Prostate gland (tissue), 2 donors: ENCODE results near the gene ITM2C. TPM values are rescaled to one million over a fixed set of nuclear protein-coding genes. Genes with fewer than 3 reads are reported as not detected.

ENCODE experiments used
- DNase-seq: peaks from one replicate; pipeline ENCODE4 v3.0.0-alpha.2; 2019; ENCODE audit warnings: low spot score
- H3K27ac ChIP-seq, 2 donors: fragments of 200-600 bp; sonication (generic); 2 replicates each; pipeline ENCODE4 v1.5.1; 2017 to 2019
- H3K27me3 ChIP-seq: fragments of 200-600 bp; sonication (generic); replicated peaks from 2 replicates; pipeline ENCODE4 v1.5.1; 2019; ENCODE audit not compliant: insufficient read depth
- H3K36me3 ChIP-seq, 2 donors: fragments of 200-600 bp; sonication (generic); 1 replicate in 1 of 2; 2 replicates in 1 of 2; pipeline versions ENCODE4 v1.5.1 to v1.8.1; 2017 to 2019
- H3K4me1 ChIP-seq: fragments of 200-600 bp; sonication (generic); replicated peaks from 2 replicates; pipeline ENCODE4 v1.5.1; 2019
- H3K4me3 ChIP-seq, 2 donors: fragments of 200-600 bp; sonication (generic); 2 replicates each; pipeline ENCODE4 v1.5.1; 2017 to 2019
- H3K9me3 ChIP-seq: fragments of 200-600 bp; sonication (generic); 2 replicates; pipeline ENCODE4 v1.5.1; 2017
- POLR2A ChIP-seq: fragments of 450-650 bp; IDR thresholded peaks from one replicate; pipeline ENCODE4 v1.6.1; 2016; ENCODE audit warnings: antibody characterized with exemption, mild to moderate bottlenecking
- POLR2AphosphoS5 ChIP-seq: sonication (generic); formaldehyde crosslinking; IDR thresholded peaks from one replicate; pipeline ENCODE4 v1.6.1; 2017; ENCODE audit warnings: antibody characterized with exemption
- WGBS: methylation state at CpG from one replicate; pipeline ENCODE4 v1.1.5; 2018; 5-methylcytosine and 5-hydroxymethylcytosine counted together
- intact Hi-C: fragments of 100-400 bp; cut with DNase I; formaldehyde crosslinking; loops from one replicate; pipeline ENCODE4 v1.14.2; 2022
- total RNA-seq, 2 donors: library from RNA; depleted of rRNA; stranded (reverse); fragments of >200 nt; gene quantifications; one replicate each; pipeline ENCODE4 v1.1.0, GENCODE V29; 2016
- TF ChIP-seq, protein P1 (sequence below), 4 experiments: fragments of 200-600 bp in 2 of 4; fragments of 450-650 bp in 2 of 4; sonication (generic) in 2 of 4; IDR thresholded peaks; 1 replicate in 3 of 4; 2 replicates in 1 of 4; pipeline ENCODE4 v1.5.1; 2016 to 2019; ENCODE audit warnings: antibody characterized with exemption in 4 of 4, mild to moderate bottlenecking in 2 of 4, moderate library complexity in 2 of 4

Gene ITM2C
- total RNA-seq, 2 donors from 2014 or later = 104 to 137 TPM

DNA sequence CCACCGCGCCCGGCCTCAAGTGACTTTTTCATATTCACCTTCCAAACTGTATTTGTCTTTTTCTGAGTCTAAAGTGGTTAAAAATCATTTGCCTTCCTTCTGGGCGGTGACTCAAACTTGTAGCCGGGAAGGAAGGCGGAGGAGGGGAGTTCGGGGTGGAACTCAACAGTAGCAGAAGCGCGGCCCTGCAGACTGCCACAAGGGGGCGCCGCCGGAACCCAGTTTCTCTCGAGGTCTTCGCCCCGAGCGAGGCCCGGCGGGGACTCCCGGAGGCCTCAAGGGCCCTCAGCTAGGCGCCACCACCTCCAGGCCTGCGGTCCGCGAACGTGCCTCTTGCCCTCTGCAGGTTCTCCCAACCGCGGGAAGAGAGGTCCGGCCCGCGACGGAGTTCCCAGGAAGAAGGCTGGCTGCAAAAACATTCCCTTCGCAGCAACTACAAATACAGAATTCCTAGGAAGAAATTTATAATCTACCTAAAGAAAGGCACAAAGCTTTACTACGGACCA lies 16.8 kb upstream of the ITM2C start:
- H3K9me3 ChIP-seq = no peaks in the 10 kb centered on the region
- H3K27me3 ChIP-seq = no peaks in the 10 kb centered on the region
- no peaks in the 10 kb centered on the region for H3K4me1 ChIP-seq
- H3K27ac ChIP-seq = no peak overlapping the region
- H3K4me3 ChIP-seq = no peak overlapping the region
- H3K36me3 ChIP-seq = no peaks in the 10 kb centered on the region
- DNase-seq = peak; percentile 71
- intact Hi-C loops = loop anchor here (1.0 kb wide), 1 partner anchor 139 kb away; no protein-coding TSS in a partner anchor
- no peak for TF ChIP-seq POLR2A
- TF ChIP-seq, protein P1, sequence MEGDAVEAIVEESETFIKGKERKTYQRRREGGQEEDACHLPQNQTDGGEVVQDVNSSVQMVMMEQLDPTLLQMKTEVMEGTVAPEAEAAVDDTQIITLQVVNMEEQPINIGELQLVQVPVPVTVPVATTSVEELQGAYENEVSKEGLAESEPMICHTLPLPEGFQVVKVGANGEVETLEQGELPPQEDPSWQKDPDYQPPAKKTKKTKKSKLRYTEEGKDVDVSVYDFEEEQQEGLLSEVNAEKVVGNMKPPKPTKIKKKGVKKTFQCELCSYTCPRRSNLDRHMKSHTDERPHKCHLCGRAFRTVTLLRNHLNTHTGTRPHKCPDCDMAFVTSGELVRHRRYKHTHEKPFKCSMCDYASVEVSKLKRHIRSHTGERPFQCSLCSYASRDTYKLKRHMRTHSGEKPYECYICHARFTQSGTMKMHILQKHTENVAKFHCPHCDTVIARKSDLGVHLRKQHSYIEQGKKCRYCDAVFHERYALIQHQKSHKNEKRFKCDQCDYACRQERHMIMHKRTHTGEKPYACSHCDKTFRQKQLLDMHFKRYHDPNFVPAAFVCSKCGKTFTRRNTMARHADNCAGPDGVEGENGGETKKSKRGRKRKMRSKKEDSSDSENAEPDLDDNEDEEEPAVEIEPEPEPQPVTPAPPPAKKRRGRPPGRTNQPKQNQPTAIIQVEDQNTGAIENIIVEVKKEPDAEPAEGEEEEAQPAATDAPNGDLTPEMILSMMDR (IDR thresholded peaks at IDR 0.05) = peak; percentile 39 to 78 (median 72)
- 7% methylated on average over 32 of the region's 32 CpGs for WGBS

DNA sequence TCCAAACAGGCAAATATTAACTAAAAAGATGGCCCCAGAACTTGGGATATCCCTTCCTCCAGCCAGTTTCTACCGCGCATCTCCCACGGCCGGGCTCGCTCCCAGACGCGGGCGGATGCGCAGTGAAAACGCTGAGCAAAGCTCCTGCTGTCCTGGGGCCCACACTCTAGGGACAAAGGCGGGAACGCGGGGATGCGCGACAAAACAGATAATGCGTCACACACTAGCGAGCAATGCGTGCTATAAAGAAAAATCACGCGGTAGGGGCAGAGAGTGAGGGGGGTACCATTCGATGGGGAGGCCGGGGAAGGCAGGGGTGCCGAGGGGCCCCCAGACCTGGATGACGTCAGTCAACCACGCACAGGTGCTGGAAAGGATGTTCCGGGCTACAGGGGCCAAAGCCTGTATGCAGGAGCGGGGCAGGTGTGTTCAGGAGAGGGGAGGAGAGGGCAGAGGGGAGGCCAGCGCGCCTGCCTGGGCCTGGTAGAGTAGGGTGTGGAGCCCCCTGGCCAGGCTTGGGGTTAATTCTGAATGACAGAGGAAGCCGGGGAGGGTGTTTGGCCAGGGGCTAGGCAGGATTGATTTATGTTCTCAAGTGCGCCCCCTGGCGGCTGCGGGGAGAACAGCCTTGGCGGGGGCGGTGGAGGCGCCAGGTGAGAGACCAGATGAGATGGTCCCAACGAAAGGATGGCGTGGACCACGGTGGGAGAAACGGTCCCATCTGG lies 14.9 kb upstream of the ITM2C start:
- TF ChIP-seq POLR2AphosphoS5 (no peak), POLR2A (no peak)
- TF ChIP-seq, protein P1 (IDR thresholded peaks at IDR 0.05) = peak; percentile 17 to 66 (median 42)
- Histone ChIP-seq H3K9me3 (no peaks in the 10 kb centered on the region), H3K4me3 (no peak overlapping the region), H3K27ac (no peak overlapping the region), H3K36me3 (no peaks in the 10 kb centered on the region), H3K27me3 (no peaks in the 10 kb centered on the region), H3K4me1 (no peaks in the 10 kb centered on the region)
- DNase-seq = no peak
- 75% methylated on average over 40 of the region's 40 CpGs for WGBS
- intact Hi-C loops = no loop called here

DNA sequence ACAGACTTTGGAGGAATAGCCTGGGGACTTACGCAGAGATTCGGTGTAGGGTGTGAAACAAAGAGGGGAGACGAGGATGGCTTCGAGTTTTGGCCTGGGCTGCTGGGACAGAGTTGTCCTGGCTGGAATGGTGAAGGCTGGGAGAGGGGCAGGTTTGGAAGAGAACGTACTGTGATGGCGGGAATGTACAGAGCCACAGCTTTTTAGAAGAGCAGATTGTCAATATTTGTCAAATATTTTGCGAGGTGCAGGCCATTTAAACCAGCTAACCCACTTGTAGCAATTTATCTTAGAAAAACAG lies 14.4 kb upstream of the ITM2C start:
- Histone ChIP-seq H3K9me3 (no peaks in the 10 kb centered on the region), H3K27me3 (no peaks in the 10 kb centered on the region), H3K27ac (no peak overlapping the region), H3K36me3 (no peaks in the 10 kb centered on the region), H3K4me1 (no peaks in the 10 kb centered on the region), H3K4me3 (no peak overlapping the region)
- DNase-seq = no peak
- WGBS = 68% methylated on average over 7 of the region's 7 CpGs
- intact Hi-C loops = no loop called here
- TF ChIP-seq, protein P1 (IDR thresholded peaks at IDR 0.05) = no peak
- TF ChIP-seq POLR2AphosphoS5 (no peak), POLR2A (no peak)

DNA sequence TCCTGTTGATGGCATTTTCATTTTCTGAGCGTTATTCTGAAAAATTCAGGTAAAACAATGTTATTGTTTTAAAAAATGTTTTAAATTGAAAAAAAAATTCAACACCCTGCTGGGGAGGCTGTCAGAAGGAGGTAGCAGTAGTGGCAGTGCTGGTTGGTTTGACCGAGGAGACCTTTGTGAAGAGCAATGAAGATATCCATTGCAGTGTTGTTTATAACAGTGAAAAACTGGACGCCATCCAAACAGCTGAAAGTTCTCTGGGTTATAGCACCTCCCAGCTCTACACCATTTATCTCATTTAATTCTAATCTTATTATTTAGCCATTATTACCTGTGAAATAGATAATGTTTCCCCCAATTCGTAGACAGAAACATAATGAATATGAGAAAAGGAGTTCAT lies 12.6 kb upstream of the ITM2C start:
- Histone ChIP-seq H3K4me3 (no peak overlapping the region), H3K27me3 (no peaks in the 10 kb centered on the region), H3K4me1 (no peaks in the 10 kb centered on the region), H3K9me3 (no peaks in the 10 kb centered on the region), H3K27ac (no peak overlapping the region), H3K36me3 (no peaks in the 10 kb centered on the region)
- WGBS = 88% methylated on average over 4 of the region's 4 CpGs
- DNase-seq = no peak
- no peak for TF ChIP-seq POLR2A
- TF ChIP-seq POLR2AphosphoS5 = no peak
- TF ChIP-seq, protein P1 (IDR thresholded peaks at IDR 0.05) = no peak
- intact Hi-C loops = no loop called here
